Naive thymus-derived CD4-positive, alpha-beta T cell (primary cell): ENCODE results near the gene LCK. TPM values are rescaled to one million over a fixed set of nuclear protein-coding genes. Genes with fewer than 3 reads are reported as not detected.

Source experiments
- ATAC-seq: fragments of 150-1000 bp; cut with Tn5 transposase; 2 replicates; pipeline ENCODE4 v1.10.0; 2021; ENCODE audit warnings: mild to moderate bottlenecking, moderate library complexity
- CTCF ChIA-PET: fragments of 350-600 bp; sonication (Branson Sonifier 250); formaldehyde crosslinking; loops from one replicate; lab custom pipeline; 2021; ENCODE audit warnings: antibody characterized with exemption; lab: Charles Lee
- POLR2A ChIA-PET: fragments of 350-600 bp; sonication (Branson Sonifier 250); formaldehyde crosslinking; loops from one replicate; lab custom pipeline; 2021; ENCODE audit warnings: antibody characterized with exemption, inconsistent platforms; lab: Charles Lee
- DNase-seq, 9 donors: peaks; one replicate each; pipeline versions ENCODE4 v3.0.0 to v3.0.0-alpha.2; 2020 to 2022; ENCODE audit warnings: mixed read lengths in 1 of 9
- H3K27ac ChIP-seq: one replicate; pipeline ENCODE4 v1.7.0; 2013; ENCODE audit warnings: mild to moderate bottlenecking, low read depth, low read length, moderate library complexity
- H3K27me3 ChIP-seq, 2 donors: one replicate each; pipeline ENCODE4 v1.7.0; 2013; ENCODE audit warnings: low read length in 2 of 2, mild to moderate bottlenecking in 2 of 2, moderate library complexity in 2 of 2; ENCODE audit not compliant: control insufficient read depth in 2 of 2, insufficient read depth in 2 of 2
- H3K36me3 ChIP-seq, 3 experiments: 1 replicate in 2 of 3; 2 replicates in 1 of 3; pipeline ENCODE4 v1.7.0; 2013; ENCODE audit warnings: low read length in 3 of 3, mild to moderate bottlenecking in 3 of 3, moderate library complexity in 1 of 3; ENCODE audit not compliant: insufficient read depth in 3 of 3, control insufficient read depth in 2 of 3
- H3K4me1 ChIP-seq, 2 donors: one replicate each; pipeline ENCODE4 v1.7.0; 2013; ENCODE audit warnings: low read length in 2 of 2, mild to moderate bottlenecking in 2 of 2, moderate library complexity in 1 of 2; ENCODE audit not compliant: control insufficient read depth in 2 of 2, insufficient read depth in 2 of 2
- H3K4me3 ChIP-seq: 2 replicates; pipeline ENCODE4 v1.7.0; 2013; ENCODE audit warnings: mild to moderate bottlenecking, low read length
- H3K9me3 ChIP-seq, 3 experiments: 1 replicate in 2 of 3; 2 replicates in 1 of 3; pipeline ENCODE4 v1.7.0; 2013; ENCODE audit warnings: low read length in 3 of 3; ENCODE audit not compliant: control insufficient read depth in 2 of 3
- H3K27ac Mint-ChIP-seq, 9 donors: one replicate each; pipeline ENCODE4 v1.8.0; 2020 to 2022; ENCODE audit warnings: mixed read lengths in 9 of 9, mild to moderate bottlenecking in 8 of 9, moderate library complexity in 5 of 9, inconsistent platforms in 2 of 9
- H3K27me3 Mint-ChIP-seq, 5 donors: one replicate each; pipeline ENCODE4 v1.8.0; 2021 to 2022; ENCODE audit warnings: mixed read lengths in 5 of 5, mild to moderate bottlenecking in 1 of 5
- H3K36me3 Mint-ChIP-seq, 5 donors: one replicate each; pipeline ENCODE4 v1.8.0; 2020 to 2022; ENCODE audit warnings: mixed read lengths in 5 of 5, mild to moderate bottlenecking in 3 of 5, inconsistent platforms in 1 of 5
- H3K4me1 Mint-ChIP-seq, 7 donors: one replicate each; pipeline ENCODE4 v1.8.0; 2020 to 2022; ENCODE audit warnings: mixed read lengths in 7 of 7, mild to moderate bottlenecking in 3 of 7, inconsistent platforms in 1 of 7
- H3K4me3 Mint-ChIP-seq, 10 donors: one replicate each; pipeline ENCODE4 v1.8.0; 2020 to 2022; ENCODE audit warnings: mild to moderate bottlenecking in 10 of 10, mixed read lengths in 10 of 10, moderate library complexity in 6 of 10, inconsistent platforms in 2 of 10
- H3K9me3 Mint-ChIP-seq, 11 donors: one replicate each; pipeline ENCODE4 v1.8.0; 2020 to 2022; ENCODE audit warnings: mixed read lengths in 11 of 11, mild to moderate bottlenecking in 4 of 11, inconsistent platforms in 1 of 11, moderate library complexity in 1 of 11
- intact Hi-C, 2 donors: fragments of 100-400 bp; cut with micrococcal nuclease; formaldehyde crosslinking; loops; one replicate each; pipeline ENCODE4 v1.15.1; 2023
- polyA plus RNA-seq, 2 donors: library from polyadenylated mRNA; unstranded; fragments of 300-500 nt; fragmentation: Illumina TruSeq; gene quantifications; one replicate each; pipeline ENCODE4 v1.2.3, GENCODE V29; 2021
- total RNA-seq, 6 experiments: library from RNA in 5 of 6; stranded (reverse) in 5 of 6; gene quantifications; 1 replicate in 5 of 6; 2 replicates in 1 of 6; pipeline ENCODE4 v1.2.3 and lab custom pipeline; 2021 to 2026

The LCK gene
- 100 to 1,000 TPM; 245 to 509 (median 469) TPM for total RNA-seq
- 1,000 to 10,000 TPM in 1 of 2 donors, 100 to 1,000 TPM in 1; 897 to 1,109 TPM for polyA plus RNA-seq
- total RNA-seq (lab: John Stamatoyannopoulos, UW): 414 reads per million, percentile 97 among the genes with 10 or more reads in this experiment

DNA sequence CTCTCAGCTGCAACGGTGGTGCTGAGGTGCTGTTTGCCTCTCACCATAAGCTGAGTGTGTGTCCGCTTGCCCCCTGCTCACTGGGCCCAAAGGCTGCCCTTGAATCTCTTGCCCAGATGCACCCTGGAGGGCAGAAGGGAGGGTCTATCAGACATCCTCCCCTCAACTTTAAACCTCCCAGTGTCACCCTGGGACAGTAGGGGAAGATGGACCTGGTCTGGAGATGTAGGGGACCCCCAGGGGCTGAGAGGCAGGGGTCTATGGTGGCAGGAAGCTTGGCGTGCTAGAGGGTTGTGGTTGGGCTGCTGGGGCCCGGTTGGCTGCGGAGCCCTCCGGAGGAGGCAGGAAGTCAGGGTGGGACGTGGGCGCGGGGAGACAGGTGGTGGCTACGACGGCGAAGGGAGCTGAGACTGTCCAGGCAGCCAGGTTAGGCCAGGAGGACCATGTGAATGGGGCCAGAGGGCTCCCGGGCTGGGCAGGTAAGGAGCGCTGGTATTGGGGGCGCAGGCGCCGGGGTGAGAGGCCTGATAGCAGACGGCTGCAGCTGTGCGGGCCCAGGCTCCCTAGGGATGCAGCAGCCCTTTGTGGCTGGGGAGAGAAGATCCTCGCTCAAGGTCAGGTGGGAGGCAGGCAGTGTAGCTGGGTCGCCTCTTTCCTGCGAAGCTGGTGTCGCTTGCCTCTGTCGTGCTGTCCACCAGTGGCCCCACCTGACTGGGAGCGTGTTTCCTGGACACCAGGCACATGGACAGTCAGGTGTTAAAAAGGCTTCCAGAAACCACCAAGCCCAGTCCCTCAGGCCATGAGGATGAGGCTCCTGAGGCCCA, at the start of gene LCK:
Gene LCK, plus strand, starts transcription at position 373 of the 824 bp plus-strand sequence. CDS start 23,065 bp downstream, outside the sequence.
- peak within 1 kb of the TSS; percentile 91 for H3K27ac ChIP-seq
- peak within 1 kb of the TSS; percentile 92 to 99 (median 99) for H3K27ac Mint-ChIP-seq
- H3K9me3 ChIP-seq: no peaks in the 10 kb centered on the region
- no peak for ATAC-seq
- peaks cover 0 to 2% (median 0%) of the 10 kb centered on the region in 5 donors for H3K27me3 Mint-ChIP-seq
- H3K36me3 Mint-ChIP-seq: peaks cover 12 to 38% (median 24%) of the 10 kb centered on the region in 5 donors
- CTCF ChIA-PET: interaction anchor here (1.0 to 4.6 kb wide), 11 partner anchors 11 to 313 kb away, joined by 3 to 38 read pairs (median 4); partner anchors contain the start of genes CCDC28B, HDAC1 and PTP4A2
- peaks cover 0 to 2% (median 0%) of the 10 kb centered on the region in 11 donors for H3K9me3 Mint-ChIP-seq
- intact Hi-C loops: loop anchor here (1.0 to 5.0 kb wide), 11 partner anchors 11 to 400 kb away; partner anchors contain the start of genes EIF3I (in 2 of the 2), TMEM234 (in 2 of the 2), BSDC1 (in 1 of the 2) and CCDC28B (in 1 of the 2)
- peak within 1 kb of the TSS; percentile 69 for H3K4me3 ChIP-seq
- peaks cover 38 to 69% (median 54%) of the 10 kb centered on the region in 7 donors for H3K4me1 Mint-ChIP-seq
- H3K27me3 ChIP-seq: no peaks in the 10 kb centered on the region
- peaks cover 0 to 17% (median 0%) of the 10 kb centered on the region in 3 experiments for H3K36me3 ChIP-seq
- POLR2A ChIA-PET: interaction anchor here (0.7 to 28.2 kb wide), 27 partner anchors 3 to 362 kb away, joined by 3 to 738 read pairs (median 6); partner anchors contain the start of genes BSDC1, CCDC28B, FAM167B and HDAC1
- peaks cover 42 to 46% of the 10 kb centered on the region in 2 donors for H3K4me1 ChIP-seq
- peak within 1 kb of the TSS; percentile 92 to 100 (median 100) for H3K4me3 Mint-ChIP-seq
- DNase-seq: peak in 7 of 9 donors; percentile 61 to 78 (median 68)

DNA sequence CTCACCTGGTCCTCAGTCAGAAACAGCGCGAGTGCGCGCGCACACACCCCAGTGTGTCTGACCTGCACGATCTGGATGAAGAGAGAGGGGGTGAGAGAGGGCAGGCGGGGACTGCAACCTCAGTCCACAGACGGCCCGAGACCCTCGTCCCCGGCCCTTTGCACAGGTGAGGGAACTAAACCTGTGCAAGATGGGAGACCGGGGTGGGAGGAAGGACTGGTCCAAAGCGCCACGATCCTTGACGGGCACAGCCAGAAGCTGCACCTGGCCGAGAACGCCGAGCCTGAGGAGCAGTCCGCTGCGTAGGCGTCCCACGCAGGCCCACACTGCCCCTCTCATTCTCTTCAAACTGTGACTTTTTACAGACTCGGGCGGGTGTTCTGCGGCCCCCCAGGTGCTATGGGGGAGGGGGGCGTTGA, 46.1 kb upstream of the LCK start:
- Mint-ChIP-seq H3K36me3 (peaks cover 0 to 4% (median 0%) of the 10 kb centered on the region in 5 donors), H3K4me1 (peaks cover 22 to 49% (median 39%) of the 10 kb centered on the region in 7 donors), H3K27ac (peak overlapping the region in 8 of 9 donors; percentile 31 to 95 (median 88)), H3K9me3 (no peaks in the 10 kb centered on the region), H3K27me3 (no peaks in the 10 kb centered on the region), H3K4me3 (peak overlapping the region in 9 of 10 donors; percentile 65 to 91 (median 88))
- intact Hi-C loops: loop anchor here (1.0 to 10.0 kb wide), 7 partner anchors 17 to 560 kb away; partner anchors contain the start of genes BSDC1 (in 1 of the 2), EIF3I (in 1 of the 2), KHDRBS1 (in 1 of the 2) and PEF1 (in 1 of the 2)
- Histone ChIP-seq H3K36me3 (peaks cover 0 to 16% (median 0%) of the 10 kb centered on the region in 3 experiments), H3K27ac (peak overlapping the region; percentile 80), H3K27me3 (no peaks in the 10 kb centered on the region), H3K4me3 (peak overlapping the region; percentile 81), H3K4me1 (peaks cover 20 to 28% of the 10 kb centered on the region in 2 donors), H3K9me3 (no peaks in the 10 kb centered on the region)
- no peak for ATAC-seq
- DNase-seq: no peak
- POLR2A ChIA-PET: interaction anchor here (1.0 to 4.0 kb wide), 9 partner anchors 10 to 189 kb away, joined by 3 to 18 read pairs (median 6); partner anchors contain the start of genes BSDC1, HDAC1 and MARCKSL1
- CTCF ChIA-PET: interaction anchor here (1.0 to 2.1 kb wide), 2 partner anchors 10 to 44 kb away, joined by 3 to 7 read pairs; no protein-coding TSS in a partner anchor

DNA sequence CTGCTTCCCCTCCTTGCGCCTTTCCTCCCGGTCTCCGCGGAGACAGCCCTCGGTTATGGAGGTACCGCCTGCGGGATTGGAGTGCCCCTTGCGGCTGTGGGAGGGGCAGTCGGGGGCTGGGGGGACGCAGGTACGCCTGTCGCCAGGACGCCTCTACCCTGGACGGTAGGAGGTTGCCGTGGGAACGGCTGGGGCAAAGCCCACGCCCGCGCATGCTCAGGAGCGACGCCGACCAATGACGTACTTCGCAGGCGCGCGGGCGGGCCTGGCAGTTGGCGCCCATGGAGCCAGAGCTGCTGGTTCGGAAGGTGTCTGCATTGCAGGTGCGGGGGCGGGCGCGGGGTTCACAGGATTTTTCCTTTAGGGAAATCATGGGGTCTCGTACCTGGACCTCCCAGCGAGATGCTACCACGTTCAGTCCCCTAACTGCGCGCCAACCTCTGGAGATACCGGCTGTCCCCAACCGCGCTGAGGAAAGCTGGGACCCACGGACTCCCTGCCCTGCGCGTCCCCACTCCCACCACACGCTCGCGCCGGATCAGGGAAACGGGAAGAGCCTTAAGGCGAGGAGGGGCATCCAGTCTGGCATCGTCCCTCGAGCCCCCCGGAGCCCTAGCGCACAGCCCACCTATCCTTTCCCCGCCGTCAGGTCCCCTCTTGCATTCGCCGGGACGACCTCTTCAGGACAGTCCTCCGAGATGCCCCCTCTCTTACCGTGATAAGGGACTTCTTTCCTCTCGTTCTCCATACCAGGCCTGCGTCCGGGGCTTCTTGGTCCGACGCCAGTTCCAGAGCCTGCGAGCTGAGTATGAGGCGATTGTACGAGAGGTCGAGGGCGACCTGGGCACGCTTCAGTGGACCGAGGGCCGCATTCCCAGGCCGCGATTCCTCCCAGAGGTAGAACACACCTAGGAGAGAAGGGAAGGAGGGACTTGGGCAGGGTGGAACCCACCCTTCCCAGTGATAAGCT, 45.4 kb upstream of the LCK start, which contains the start of gene IQCC:
Gene IQCC, plus strand, starts transcription at position 271 of the 970 bp plus-strand sequence. Its CDS starts 11 bp downstream, at position 282.
- Mint-ChIP-seq H3K4me1 (peaks cover 17 to 45% (median 33%) of the 10 kb centered on the region in 7 donors), H3K27me3 (no peaks in the 10 kb centered on the region), H3K27ac (peak within 1 kb of the TSS; percentile 42 to 95 (median 86)), H3K9me3 (no peaks in the 10 kb centered on the region), H3K4me3 (peak within 1 kb of the TSS; percentile 80 to 91 (median 88)), H3K36me3 (peaks cover 0 to 4% (median 0%) of the 10 kb centered on the region in 5 donors)
- ATAC-seq (peak; percentile 77), DNase-seq (peak; percentile 77 to 89 (median 83))
- CTCF ChIA-PET: interaction anchor here (0.6 to 2.1 kb wide), 5 partner anchors 9 to 194 kb away, joined by 3 to 7 read pairs (median 4); no protein-coding TSS in a partner anchor
- H3K4me1 ChIP-seq: peaks cover 18 to 28% of the 10 kb centered on the region in 2 donors
- no peaks in the 10 kb centered on the region for H3K9me3 ChIP-seq
- H3K36me3 ChIP-seq: peaks cover 0 to 12% (median 0%) of the 10 kb centered on the region in 3 experiments
- H3K27me3 ChIP-seq: no peaks in the 10 kb centered on the region
- H3K4me3 ChIP-seq: peak within 1 kb of the TSS; percentile 81
- peak within 1 kb of the TSS; percentile 80 for H3K27ac ChIP-seq
- POLR2A ChIA-PET: interaction anchor here (0.7 to 4.0 kb wide), 12 partner anchors 10 to 189 kb away, joined by 3 to 18 read pairs (median 5); partner anchors contain the start of genes BSDC1, EIF3I, HDAC1 and KPNA6
- intact Hi-C loops: loop anchor here (1.0 to 10.0 kb wide), 5 partner anchors 17 to 561 kb away; partner anchors contain the start of genes EIF3I (in 1 of the 2), KHDRBS1 (in 1 of the 2), PEF1 (in 1 of the 2) and TMEM234 (in 1 of the 2)

DNA sequence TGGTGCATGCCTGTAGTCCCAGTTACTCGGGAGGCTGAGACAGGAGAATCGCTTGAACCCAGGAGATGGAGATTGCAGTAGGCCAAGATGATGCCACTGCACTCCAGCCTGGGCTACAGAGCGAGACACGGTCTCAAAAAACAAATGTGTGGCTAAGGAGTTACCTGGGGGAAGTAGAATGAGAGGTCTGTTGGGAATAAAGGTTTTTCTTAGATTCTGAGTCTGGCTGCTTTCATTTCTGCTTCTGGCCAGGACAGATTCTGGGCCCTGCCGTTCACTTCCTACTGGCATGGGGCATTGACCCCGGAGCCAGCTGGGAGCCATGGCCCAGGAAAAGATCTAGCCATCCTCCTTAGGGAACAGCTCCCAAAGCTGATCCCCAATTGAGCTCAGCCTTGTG, 42.6 kb upstream of the LCK start:
- Histone ChIP-seq H3K27ac (no peak overlapping the region), H3K36me3 (peaks cover 0 to 12% (median 0%) of the 10 kb centered on the region in 3 experiments), H3K4me1 (peaks cover 8 to 16% of the 10 kb centered on the region in 2 donors), H3K9me3 (no peaks in the 10 kb centered on the region), H3K27me3 (no peaks in the 10 kb centered on the region), H3K4me3 (no peak overlapping the region)
- no peak for DNase-seq
- intact Hi-C loops: loop anchor here in 1 of 2 donors (10.0 kb wide), 2 partner anchors 194 to 564 kb away; partner anchors contain the start of genes KHDRBS1 and PEF1
- ATAC-seq: no peak
- peaks cover 0 to 4% (median 0%) of the 10 kb centered on the region in 5 donors for H3K36me3 Mint-ChIP-seq
- H3K27ac Mint-ChIP-seq: peak overlapping the region in 1 of 9 donors; percentile 46
- peaks cover 7 to 28% (median 18%) of the 10 kb centered on the region in 7 donors for H3K4me1 Mint-ChIP-seq
- H3K4me3 Mint-ChIP-seq: peak overlapping the region in 1 of 10 donors; percentile 25
- ChIA-PET CTCF (interaction anchor here (0.6 to 1.0 kb wide), 3 partner anchors 40 to 185 kb away, joined by 3 read pairs; partner anchors contain the start of gene MARCKSL1), POLR2A (interaction anchor here (0.6 to 0.9 kb wide), 2 partner anchors 82 to 176 kb away, joined by 3 read pairs; no protein-coding TSS in a partner anchor)
- no peaks in the 10 kb centered on the region for H3K27me3 Mint-ChIP-seq
- no peaks in the 10 kb centered on the region for H3K9me3 Mint-ChIP-seq

DNA sequence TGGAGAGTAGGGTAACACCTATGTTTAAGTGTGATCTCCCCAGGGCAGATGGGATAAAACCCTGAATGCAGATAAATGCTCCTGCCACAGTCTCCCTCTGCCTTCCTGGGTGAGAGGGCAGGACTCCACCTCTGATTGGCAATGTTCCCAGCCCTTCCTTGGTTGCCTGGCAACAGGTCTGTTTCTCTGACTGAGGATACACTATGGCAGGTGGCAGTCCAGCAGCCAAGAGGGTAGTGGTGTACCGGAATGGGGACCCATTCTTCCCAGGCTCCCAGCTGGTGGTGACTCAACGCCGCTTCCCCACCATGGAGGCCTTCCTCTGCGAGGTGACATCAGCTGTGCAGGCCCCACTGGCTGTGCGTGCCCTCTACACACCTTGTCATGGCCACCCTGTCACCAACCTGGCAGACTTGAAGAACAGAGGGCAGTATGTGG, 42.2 kb upstream of the LCK start, which contains the start of gene DCDC2B:
Gene DCDC2B, plus strand, starts transcription at position 199 of the 438 bp plus-strand sequence. Its CDS starts 5 bp downstream, at position 204.
- H3K27ac Mint-ChIP-seq: peak within 1 kb of the TSS in 7 of 9 donors; percentile 12 to 53 (median 41)
- no peak for ATAC-seq
- CTCF ChIA-PET: interaction anchor here (0.7 to 1.0 kb wide), 2 partner anchors 127 to 185 kb away, joined by 3 read pairs; partner anchors contain the start of gene MARCKSL1
- no peaks in the 10 kb centered on the region for H3K9me3 Mint-ChIP-seq
- H3K4me3 ChIP-seq: no peak within 1 kb of the TSS
- no peak within 1 kb of the TSS for H3K27ac ChIP-seq
- peaks cover 0 to 8% (median 0%) of the 10 kb centered on the region in 3 experiments for H3K36me3 ChIP-seq
- H3K9me3 ChIP-seq: no peaks in the 10 kb centered on the region
- H3K4me1 Mint-ChIP-seq: peaks cover 7 to 25% (median 16%) of the 10 kb centered on the region in 7 donors
- H3K4me3 Mint-ChIP-seq: peak within 1 kb of the TSS in 1 of 10 donors; percentile 25
- peaks cover 0 to 4% (median 0%) of the 10 kb centered on the region in 5 donors for H3K36me3 Mint-ChIP-seq
- intact Hi-C loops: loop anchor here in 1 of 2 donors (10.0 kb wide), 2 partner anchors 194 to 564 kb away; partner anchors contain the start of genes KHDRBS1 and PEF1
- H3K4me1 ChIP-seq: peaks cover 8 to 16% of the 10 kb centered on the region in 2 donors
- no peak for DNase-seq
- no peaks in the 10 kb centered on the region for H3K27me3 Mint-ChIP-seq
- POLR2A ChIA-PET: interaction anchor here (0.6 to 1.1 kb wide), 3 partner anchors 81 to 176 kb away, joined by 3 read pairs; no protein-coding TSS in a partner anchor
- H3K27me3 ChIP-seq: no peaks in the 10 kb centered on the region
